ENCODE measurements around the gene SYT8. TPM values are rescaled to one million over a fixed set of nuclear protein-coding genes. Genes with fewer than 3 reads are reported as not detected.
A peak's percentile ranks its signal among the peaks of the same experiment; 100 is the strongest.

The SYT8 gene
- total and polyA plus RNA-seq, 2 donors from 2014 or later, result 1.2 to 1.7 TPM

DNA sequence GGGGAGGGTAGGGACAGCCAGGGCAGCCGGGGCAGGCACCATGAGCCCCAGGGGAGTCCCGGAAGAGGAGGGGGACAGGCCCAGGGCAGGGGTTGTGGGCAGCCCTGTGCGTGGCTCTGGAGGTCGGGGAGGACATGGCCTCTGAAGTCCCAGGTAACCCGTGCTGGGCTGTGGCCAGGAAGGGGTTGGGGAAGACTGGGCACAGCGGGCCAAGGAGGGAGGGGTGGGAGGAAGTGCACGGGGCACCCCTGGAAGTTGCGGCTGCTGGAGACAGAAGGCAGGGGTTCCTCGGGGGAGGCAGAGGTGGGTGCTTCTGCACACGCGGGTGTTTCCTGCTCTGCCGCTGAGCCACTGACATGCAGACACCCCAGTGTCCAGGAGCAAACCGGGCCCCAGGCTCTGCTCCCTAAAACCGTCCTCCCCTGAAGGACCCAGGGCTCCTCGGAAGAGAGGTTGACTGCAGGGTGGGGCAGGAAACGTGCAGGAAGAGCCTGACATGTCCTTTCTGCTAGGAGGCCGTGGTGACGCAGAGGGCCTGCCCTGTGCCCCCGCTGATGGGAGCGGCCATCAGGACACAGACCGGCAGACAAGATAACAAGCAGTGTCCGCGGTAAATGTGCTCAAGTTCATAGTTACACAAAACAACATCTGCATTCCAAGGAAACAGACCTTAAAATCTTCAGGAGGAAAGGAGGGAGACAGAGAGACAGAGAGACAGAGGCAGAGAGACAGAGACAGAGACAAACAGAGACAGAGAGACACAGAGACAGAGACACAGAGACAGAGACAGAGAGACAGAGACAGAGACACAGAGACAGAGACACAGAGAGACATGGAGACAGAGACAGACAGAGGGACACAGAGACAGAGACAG lies 9.7 kb downstream of the SYT8 start:
- Histone ChIP-seq H3K4me1 (ENCODE audit: control insufficient read depth in 2 of 3, insufficient read depth in 2 of 3, low read depth in 1 of 3, low read length in 3 of 3) (peaks cover 3 to 12% (median 4%) of the 10 kb centered on the region in 3 donors), H3K27me3 (ENCODE audit: control insufficient read depth, insufficient read depth, low read length) (peaks cover 2% of the 10 kb centered on the region), H3K9me3 (ENCODE audit: control insufficient read depth in 2 of 3, insufficient read depth in 1 of 3, low read length in 3 of 3) (no peaks in the 10 kb centered on the region), H3K27ac (ENCODE audit: low read depth in 2 of 2, low read length in 2 of 2) (peak overlapping the region in 1 of 2 donors; percentile 54), H3K36me3 (ENCODE audit: control insufficient read depth in 2 of 3, insufficient read depth in 3 of 3, low read length in 3 of 3) (no peaks in the 10 kb centered on the region), H3K9ac (ENCODE audit: low read length in 3 of 3) (no peak overlapping the region), H3K4me3 (ENCODE audit: low read length in 3 of 3) (no peak overlapping the region)
- FAIRE-seq, result no peak
- intact Hi-C loops (cut with DNase I), result no loop called here
- TF ChIP-seq, protein P1, sequence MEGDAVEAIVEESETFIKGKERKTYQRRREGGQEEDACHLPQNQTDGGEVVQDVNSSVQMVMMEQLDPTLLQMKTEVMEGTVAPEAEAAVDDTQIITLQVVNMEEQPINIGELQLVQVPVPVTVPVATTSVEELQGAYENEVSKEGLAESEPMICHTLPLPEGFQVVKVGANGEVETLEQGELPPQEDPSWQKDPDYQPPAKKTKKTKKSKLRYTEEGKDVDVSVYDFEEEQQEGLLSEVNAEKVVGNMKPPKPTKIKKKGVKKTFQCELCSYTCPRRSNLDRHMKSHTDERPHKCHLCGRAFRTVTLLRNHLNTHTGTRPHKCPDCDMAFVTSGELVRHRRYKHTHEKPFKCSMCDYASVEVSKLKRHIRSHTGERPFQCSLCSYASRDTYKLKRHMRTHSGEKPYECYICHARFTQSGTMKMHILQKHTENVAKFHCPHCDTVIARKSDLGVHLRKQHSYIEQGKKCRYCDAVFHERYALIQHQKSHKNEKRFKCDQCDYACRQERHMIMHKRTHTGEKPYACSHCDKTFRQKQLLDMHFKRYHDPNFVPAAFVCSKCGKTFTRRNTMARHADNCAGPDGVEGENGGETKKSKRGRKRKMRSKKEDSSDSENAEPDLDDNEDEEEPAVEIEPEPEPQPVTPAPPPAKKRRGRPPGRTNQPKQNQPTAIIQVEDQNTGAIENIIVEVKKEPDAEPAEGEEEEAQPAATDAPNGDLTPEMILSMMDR (IDR thresholded peaks at IDR 0.05; ENCODE audit: borderline replicate concordance, extremely low read depth, insufficient read depth), result no peak
- DNase-seq, result peak in 4 of 5 donors; percentile 59 to 85 (median 74)

DNA sequence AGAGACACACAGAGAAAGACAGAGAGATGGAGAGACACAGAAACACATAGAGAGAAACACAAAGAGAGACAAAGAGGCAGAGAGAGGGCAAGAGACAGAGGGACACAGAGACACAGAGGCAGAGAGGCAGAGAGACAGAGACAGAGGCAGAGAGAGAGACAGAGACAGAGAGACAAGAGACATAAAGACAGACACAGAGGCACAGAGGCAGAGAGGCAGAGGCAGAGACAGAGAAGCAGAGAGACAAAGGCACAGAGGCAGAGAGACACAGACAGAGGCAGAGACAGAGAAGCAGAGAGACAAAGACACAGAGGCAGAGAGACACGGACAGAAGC lies 10.3 kb downstream of the SYT8 start:
- no peak overlapping the region for H3K4me3 ChIP-seq (ENCODE audit: low read length in 3 of 3)
- intact Hi-C loops (cut with DNase I), result no loop called here
- FAIRE-seq, result no peak
- DNase-seq, result no peak
- H3K36me3 ChIP-seq (ENCODE audit: control insufficient read depth in 2 of 3, insufficient read depth in 3 of 3, low read length in 3 of 3), result no peaks in the 10 kb centered on the region
- peak overlapping the region in 1 of 2 donors; percentile 54 for H3K27ac ChIP-seq (ENCODE audit: low read depth in 2 of 2, low read length in 2 of 2)
- TF ChIP-seq, protein P1 (IDR thresholded peaks at IDR 0.05; ENCODE audit: borderline replicate concordance, extremely low read depth, insufficient read depth), result no peak
- peaks cover 3 to 10% (median 4%) of the 10 kb centered on the region in 3 donors for H3K4me1 ChIP-seq (ENCODE audit: control insufficient read depth in 2 of 3, insufficient read depth in 2 of 3, low read depth in 1 of 3, low read length in 3 of 3)
- H3K9ac ChIP-seq (ENCODE audit: low read length in 3 of 3), result no peak overlapping the region
- H3K27me3 ChIP-seq (ENCODE audit: control insufficient read depth, insufficient read depth, low read length), result peaks cover 2% of the 10 kb centered on the region
- no peaks in the 10 kb centered on the region for H3K9me3 ChIP-seq (ENCODE audit: control insufficient read depth in 2 of 3, insufficient read depth in 1 of 3, low read length in 3 of 3)

DNA sequence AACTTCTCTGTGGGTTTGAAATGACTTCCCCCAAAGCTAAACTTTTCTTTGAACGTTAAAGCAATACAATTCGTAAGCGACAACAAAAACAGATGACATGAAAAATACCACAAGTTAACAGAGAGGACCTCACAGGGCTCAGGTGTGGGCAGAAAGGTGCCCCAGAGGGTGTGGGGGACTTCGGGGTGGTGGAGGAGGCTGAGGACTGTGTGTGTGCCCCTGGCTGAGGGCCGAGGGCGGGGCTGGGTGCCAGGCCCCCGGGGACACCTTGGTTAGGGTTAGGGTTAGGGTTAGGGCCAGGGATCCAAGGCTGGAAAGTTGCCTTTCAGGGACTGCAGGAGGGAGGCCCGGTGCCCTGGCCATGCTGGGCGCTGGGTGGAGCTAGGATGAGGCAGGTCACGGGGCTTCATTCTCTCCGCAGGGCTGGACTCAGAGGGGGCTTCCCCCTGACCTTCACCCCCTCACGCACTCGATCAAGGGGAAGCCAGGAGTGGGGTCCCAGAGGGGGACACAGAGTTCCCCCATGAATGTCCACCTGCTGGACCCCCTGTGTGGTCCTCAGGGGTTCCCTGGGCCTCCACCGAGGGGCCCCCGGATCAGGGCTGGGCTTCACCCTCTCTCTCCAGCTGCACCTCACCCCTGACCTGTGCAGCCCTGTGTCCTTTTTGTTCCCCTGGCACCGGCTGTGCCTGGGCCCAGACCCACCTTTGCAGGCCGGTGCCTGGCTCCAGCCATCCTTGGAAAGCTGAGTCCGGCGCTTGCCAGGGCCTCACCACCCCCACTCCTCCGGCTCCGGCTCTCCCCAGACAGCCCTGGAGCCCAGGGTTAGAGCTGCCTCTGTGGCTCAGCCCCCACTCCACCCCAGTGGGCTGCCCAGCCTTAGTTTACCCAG lies 11.0 kb downstream of the SYT8 start:
- peaks cover 2% of the 10 kb centered on the region for H3K27me3 ChIP-seq (ENCODE audit: control insufficient read depth, insufficient read depth, low read length)
- TF ChIP-seq, protein P1 (IDR thresholded peaks at IDR 0.05; ENCODE audit: borderline replicate concordance, extremely low read depth, insufficient read depth), result no peak
- no peak overlapping the region for H3K9ac ChIP-seq (ENCODE audit: low read length in 3 of 3)
- H3K36me3 ChIP-seq (ENCODE audit: control insufficient read depth in 2 of 3, insufficient read depth in 3 of 3, low read length in 3 of 3), result no peaks in the 10 kb centered on the region
- no peak overlapping the region for H3K4me3 ChIP-seq (ENCODE audit: low read length in 3 of 3)
- no peak overlapping the region for H3K27ac ChIP-seq (ENCODE audit: low read depth in 2 of 2, low read length in 2 of 2)
- DNase-seq (peak in 1 of 5 donors; percentile 64), FAIRE-seq (no peak)
- intact Hi-C loops (cut with DNase I), result no loop called here
- peaks cover 3 to 10% (median 4%) of the 10 kb centered on the region in 3 donors for H3K4me1 ChIP-seq (ENCODE audit: control insufficient read depth in 2 of 3, insufficient read depth in 2 of 3, low read depth in 1 of 3, low read length in 3 of 3)
- no peaks in the 10 kb centered on the region for H3K9me3 ChIP-seq (ENCODE audit: control insufficient read depth in 2 of 3, insufficient read depth in 1 of 3, low read length in 3 of 3)
